HEK293 (cell line): ENCODE data around the gene ASAP2.

Experiments
- CTCF ChIA-PET: fragments of 350-600 bp; formaldehyde crosslinking; extraction: SDS; loops from one replicate; lab custom pipeline; 2021; ENCODE audit warnings: antibody characterized with exemption; lab: Yijun Ruan, JAX
- POLR2A ChIA-PET: fragments of 300-600 bp; formaldehyde crosslinking; extraction: SDS; loops from one replicate; lab custom pipeline; 2020; ENCODE audit warnings: antibody characterized with exemption, inconsistent platforms; lab: Yijun Ruan, JAX
- H3K27ac ChIP-seq: fragments of 200-500 bp; sonication (Bioruptor generic); 2 replicates; pipeline ENCODE4 v1.5.1; 2014; ENCODE audit warnings: low read depth, low read length, control low read depth, inconsistent platforms; ENCODE audit errors: extremely low read depth
- H3K36me3 ChIP-seq, 2 experiments: fragments of 200-500 bp in 1 of 2; sonication (Bioruptor generic) in 1 of 2; 1 replicate in 1 of 2; 2 replicates in 1 of 2; pipeline ENCODE4 v1.5.1; 2014 to 2017; ENCODE audit warnings: inconsistent platforms in 2 of 2, low read length in 2 of 2; ENCODE audit not compliant: control insufficient read depth in 2 of 2, insufficient read depth in 1 of 2
- H3K4me1 ChIP-seq: fragments of 200-500 bp; sonication (Bioruptor generic); 2 replicates; pipeline ENCODE4 v1.5.1; 2014; ENCODE audit warnings: mild to moderate bottlenecking, low read length, inconsistent platforms; ENCODE audit not compliant: control insufficient read depth, insufficient read depth
- H3K4me3 ChIP-seq: 2 replicates; pipeline ENCODE4 v1.5.1; 2011; ENCODE audit warnings: low read depth, mild to moderate bottlenecking, control low read depth, low read length, moderate library complexity
- H3K9me3 ChIP-seq: fragments of 200-500 bp; sonication (Bioruptor generic); 2 replicates; pipeline ENCODE4 v1.5.1; 2014; ENCODE audit warnings: low read depth, low read length, inconsistent platforms; ENCODE audit not compliant: control insufficient read depth, insufficient read depth
- EGR2 ChIP-seq: fragments of 450-650 bp; formaldehyde crosslinking; IDR thresholded peaks from 2 replicates; pipeline ENCODE4 v1.5.1; 2016; ENCODE audit warnings: low read depth, missing biosample characterization, missing genetic modification characterization
- MEIS1 ChIP-seq: sonication (generic); formaldehyde crosslinking; IDR thresholded peaks from 2 replicates; pipeline ENCODE4 v1.8.1; 2022; ENCODE audit warnings: missing genetic modification reagents, mild to moderate bottlenecking, borderline replicate concordance
- SP3 ChIP-seq: fragments of 450-650 bp; formaldehyde crosslinking; IDR thresholded peaks from 2 replicates; pipeline ENCODE4 v1.5.1; 2016; ENCODE audit warnings: missing biosample characterization, missing genetic modification characterization
- YY2 ChIP-seq: fragments of 450-650 bp; formaldehyde crosslinking; IDR thresholded peaks from 2 replicates; pipeline ENCODE4 v1.5.1; 2016; ENCODE audit warnings: missing biosample characterization, missing genetic modification characterization
- ZFHX2 ChIP-seq: fragments of 450-650 bp; formaldehyde crosslinking; conservative IDR thresholded peaks from 2 replicates; pipeline ENCODE4 v1.5.1; 2016; ENCODE audit warnings: missing biosample characterization, missing genetic modification characterization
- ZFP41 ChIP-seq: fragments of 450-650 bp; formaldehyde crosslinking; IDR thresholded peaks from 2 replicates; pipeline ENCODE4 v1.5.1; 2016; ENCODE audit warnings: missing biosample characterization, missing genetic modification characterization, borderline replicate concordance
- ZNF16 ChIP-seq: fragments of 450-650 bp; formaldehyde crosslinking; IDR thresholded peaks from 2 replicates; pipeline ENCODE4 v1.5.1; 2016; ENCODE audit warnings: low read depth, missing biosample characterization, missing genetic modification characterization
- ZNF302 ChIP-seq: fragments of 450-650 bp; formaldehyde crosslinking; IDR thresholded peaks from 2 replicates; pipeline ENCODE4 v1.5.1; 2016; ENCODE audit warnings: missing biosample characterization, missing genetic modification characterization, low read depth
- ZNF335 ChIP-seq: fragments of 450-650 bp; formaldehyde crosslinking; conservative IDR thresholded peaks from 2 replicates; pipeline ENCODE4 v1.5.1; 2016; ENCODE audit warnings: missing biosample characterization, missing genetic modification characterization
- ZNF433 ChIP-seq: fragments of 450-650 bp; formaldehyde crosslinking; IDR thresholded peaks from 2 replicates; pipeline ENCODE4 v1.5.1; 2016; ENCODE audit warnings: missing biosample characterization, missing genetic modification characterization, low read depth
- ZNF449 ChIP-seq: fragments of 450-650 bp; formaldehyde crosslinking; IDR thresholded peaks from 2 replicates; pipeline ENCODE4 v1.5.1; 2017; ENCODE audit warnings: missing biosample characterization, mild to moderate bottlenecking, missing genetic modification characterization, moderate library complexity
- ZNF548 ChIP-seq: fragments of 450-650 bp; formaldehyde crosslinking; IDR thresholded peaks from 2 replicates; pipeline ENCODE4 v1.5.1; 2016; ENCODE audit warnings: missing biosample characterization, missing genetic modification characterization
- ZNF585B ChIP-seq: fragments of 450-650 bp; formaldehyde crosslinking; IDR thresholded peaks from 2 replicates; pipeline ENCODE4 v1.5.1; 2016; ENCODE audit warnings: missing biosample characterization, missing genetic modification characterization
- ZNF629 ChIP-seq: fragments of 450-650 bp; formaldehyde crosslinking; IDR thresholded peaks from 2 replicates; pipeline ENCODE4 v1.5.1; 2017; ENCODE audit warnings: missing biosample characterization, missing genetic modification characterization
- ZNF768 ChIP-seq: fragments of 450-650 bp; formaldehyde crosslinking; IDR thresholded peaks from 2 replicates; pipeline ENCODE4 v1.5.1; 2018; ENCODE audit warnings: missing biosample characterization, mild to moderate bottlenecking, missing genetic modification characterization
- TF ChIP-seq, protein P1 (sequence below): fragments of 450-650 bp; formaldehyde crosslinking; IDR thresholded peaks from 2 replicates; pipeline ENCODE4 v1.5.1; 2016; ENCODE audit warnings: missing biosample characterization, missing genetic modification characterization
- TF ChIP-seq, protein P2 (sequence below): fragments of 450-650 bp; formaldehyde crosslinking; IDR thresholded peaks from 2 replicates; pipeline ENCODE4 v1.5.1; 2016; ENCODE audit warnings: missing biosample characterization, missing genetic modification characterization, low read depth
- TF ChIP-seq, protein P3 (sequence below): fragments of 450-650 bp; formaldehyde crosslinking; IDR thresholded peaks from 2 replicates; pipeline ENCODE4 v1.5.1; 2016; ENCODE audit warnings: missing biosample characterization, missing genetic modification characterization

ASAP2 gene

GRCh38 chr2:9220201-9220600, 13.6 kb downstream of the ASAP2 start:
- H3K4me1 ChIP-seq, result peaks cover 3% of the 10 kb centered on the region; the same call in 1 of the 2 replicates
- no peak overlapping the region for H3K27ac ChIP-seq
- no peak overlapping the region for H3K4me3 ChIP-seq
- H3K9me3 ChIP-seq, result no peaks in the 10 kb centered on the region
- CTCF ChIA-PET, result no interaction called here
- TF ChIP-seq ZFHX2 (tag by site-specific recombination) (peak; percentile 41; the same call in 1 of the 2 replicates), ZNF629 (tag by site-specific recombination) (no peak), EGR2 (0 out of 2 replicates have a peak, but pooled peaks have one; percentile 27)
- TF ChIP-seq, all 188 proteins: peak for 2
- peaks cover 0 to 4% of the 10 kb centered on the region in 2 experiments; a peak in 2 of 3 replicates for H3K36me3 ChIP-seq
- POLR2A ChIA-PET, result no interaction called here

GRCh38 chr2:9221223-9221622, 14.6 kb downstream of the ASAP2 start:
- Histone ChIP-seq H3K36me3 (peaks cover 0 to 4% of the 10 kb centered on the region in 2 experiments; a peak in 2 of 3 replicates), H3K4me1 (no peaks in the 10 kb centered on the region), H3K4me3 (no peak overlapping the region), H3K9me3 (no peaks in the 10 kb centered on the region), H3K27ac (no peak overlapping the region)
- ChIA-PET CTCF (no interaction called here), POLR2A (no interaction called here)
- TF ChIP-seq ZFP41 (tag by site-specific recombination), result no peak
- no peak for TF ChIP-seq YY2 (tag by site-specific recombination)
- TF ChIP-seq MEIS1 (CRISPR knock-in tag), result no peak
- no peak for TF ChIP-seq ZNF548
- no peak for TF ChIP-seq ZNF768 (tag by site-specific recombination)
- TF ChIP-seq, protein P1, sequence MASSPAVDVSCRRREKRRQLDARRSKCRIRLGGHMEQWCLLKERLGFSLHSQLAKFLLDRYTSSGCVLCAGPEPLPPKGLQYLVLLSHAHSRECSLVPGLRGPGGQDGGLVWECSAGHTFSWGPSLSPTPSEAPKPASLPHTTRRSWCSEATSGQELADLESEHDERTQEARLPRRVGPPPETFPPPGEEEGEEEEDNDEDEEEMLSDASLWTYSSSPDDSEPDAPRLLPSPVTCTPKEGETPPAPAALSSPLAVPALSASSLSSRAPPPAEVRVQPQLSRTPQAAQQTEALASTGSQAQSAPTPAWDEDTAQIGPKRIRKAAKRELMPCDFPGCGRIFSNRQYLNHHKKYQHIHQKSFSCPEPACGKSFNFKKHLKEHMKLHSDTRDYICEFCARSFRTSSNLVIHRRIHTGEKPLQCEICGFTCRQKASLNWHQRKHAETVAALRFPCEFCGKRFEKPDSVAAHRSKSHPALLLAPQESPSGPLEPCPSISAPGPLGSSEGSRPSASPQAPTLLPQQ (tag by site-specific recombination), result no peak
- TF ChIP-seq ZNF585B (tag by site-specific recombination), result no peak
- TF ChIP-seq ZNF433, result no peak
- TF ChIP-seq ZNF302 (tag by site-specific recombination), result no peak
- TF ChIP-seq ZNF449 (tag by site-specific recombination), result no peak
- TF ChIP-seq ZNF16, result no peak
- TF ChIP-seq ZNF335, result no peak
- TF ChIP-seq, protein P2, sequence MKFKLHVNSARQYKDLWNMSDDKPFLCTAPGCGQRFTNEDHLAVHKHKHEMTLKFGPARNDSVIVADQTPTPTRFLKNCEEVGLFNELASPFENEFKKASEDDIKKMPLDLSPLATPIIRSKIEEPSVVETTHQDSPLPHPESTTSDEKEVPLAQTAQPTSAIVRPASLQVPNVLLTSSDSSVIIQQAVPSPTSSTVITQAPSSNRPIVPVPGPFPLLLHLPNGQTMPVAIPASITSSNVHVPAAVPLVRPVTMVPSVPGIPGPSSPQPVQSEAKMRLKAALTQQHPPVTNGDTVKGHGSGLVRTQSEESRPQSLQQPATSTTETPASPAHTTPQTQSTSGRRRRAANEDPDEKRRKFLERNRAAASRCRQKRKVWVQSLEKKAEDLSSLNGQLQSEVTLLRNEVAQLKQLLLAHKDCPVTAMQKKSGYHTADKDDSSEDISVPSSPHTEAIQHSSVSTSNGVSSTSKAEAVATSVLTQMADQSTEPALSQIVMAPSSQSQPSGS (tag by site-specific recombination), result no peak
- TF ChIP-seq SP3 (tag by site-specific recombination), result no peak
- TF ChIP-seq, protein P3, sequence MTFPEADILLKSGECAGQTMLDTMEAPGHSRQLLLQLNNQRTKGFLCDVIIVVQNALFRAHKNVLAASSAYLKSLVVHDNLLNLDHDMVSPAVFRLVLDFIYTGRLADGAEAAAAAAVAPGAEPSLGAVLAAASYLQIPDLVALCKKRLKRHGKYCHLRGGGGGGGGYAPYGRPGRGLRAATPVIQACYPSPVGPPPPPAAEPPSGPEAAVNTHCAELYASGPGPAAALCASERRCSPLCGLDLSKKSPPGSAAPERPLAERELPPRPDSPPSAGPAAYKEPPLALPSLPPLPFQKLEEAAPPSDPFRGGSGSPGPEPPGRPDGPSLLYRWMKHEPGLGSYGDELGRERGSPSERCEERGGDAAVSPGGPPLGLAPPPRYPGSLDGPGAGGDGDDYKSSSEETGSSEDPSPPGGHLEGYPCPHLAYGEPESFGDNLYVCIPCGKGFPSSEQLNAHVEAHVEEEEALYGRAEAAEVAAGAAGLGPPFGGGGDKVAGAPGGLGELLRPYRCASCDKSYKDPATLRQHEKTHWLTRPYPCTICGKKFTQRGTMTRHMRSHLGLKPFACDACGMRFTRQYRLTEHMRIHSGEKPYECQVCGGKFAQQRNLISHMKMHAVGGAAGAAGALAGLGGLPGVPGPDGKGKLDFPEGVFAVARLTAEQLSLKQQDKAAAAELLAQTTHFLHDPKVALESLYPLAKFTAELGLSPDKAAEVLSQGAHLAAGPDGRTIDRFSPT, result no peak
